BE2C (cell line): ENCODE results near the gene UBE2U.
"Not testable (repeated sequence)": the region's sequence is repeated elsewhere in the genome, so short reads cannot be mapped to it uniquely, and the experiment has no call there.

Experiments
- DNase-seq: peaks from one replicate; pipeline ENCODE4 v3.0.0-alpha.2; 2020
- H3K27me3 ChIP-seq: fragments of 250-450 bp; sonication (Bioruptor Pico); 2 replicates; pipeline ENCODE4 v1.5.1; 2020; ENCODE audit warnings: mild to moderate bottlenecking
- H3K36me3 ChIP-seq: fragments of 250-450 bp; sonication (Bioruptor Pico); 2 replicates; pipeline ENCODE4 v1.5.1; 2020; ENCODE audit warnings: mild to moderate bottlenecking
- H3K4me1 ChIP-seq: fragments of 250-450 bp; sonication (Bioruptor Pico); 2 replicates; pipeline ENCODE4 v1.5.1; 2020
- H3K4me3 ChIP-seq: 2 replicates; pipeline ENCODE4 v1.5.1; 2011; ENCODE audit warnings: low read depth, low read length
- H3K9me3 ChIP-seq: fragments of 250-450 bp; sonication (Bioruptor Pico); 2 replicates; pipeline ENCODE4 v1.5.1; 2020
- CTCF ChIP-seq: IDR thresholded peaks from 2 replicates; pipeline ENCODE4 v1.5.1; 2012; ENCODE audit warnings: mild to moderate bottlenecking, low read depth, low read length

The UBE2U gene

GRCh38 chr1:64236541-64236954 is 33.1 kb downstream of the UBE2U start:
- Histone ChIP-seq H3K9me3 (no peaks in the 10 kb centered on the region), H3K4me3 (no peak overlapping the region), H3K4me1 (no peaks in the 10 kb centered on the region), H3K27me3 (no peaks in the 10 kb centered on the region), H3K36me3 (no peaks in the 10 kb centered on the region)
- no peak for DNase-seq
- TF ChIP-seq CTCF = no peak

- H3K9me3 ChIP-seq, H3K27me3 ChIP-seq, H3K4me3 ChIP-seq, H3K4me1 ChIP-seq, DNase-seq, H3K36me3 ChIP-seq: not testable (repeated sequence)
Observed at GRCh38 chr1:64239519-64239918, 36.1 kb downstream of the UBE2U start.

GRCh38 chr1:64240206-64240605 is 36.8 kb downstream of the UBE2U start:
- peaks cover 8% of the 10 kb centered on the region; the same call in 1 of the 2 replicates for H3K4me1 ChIP-seq
- TF ChIP-seq CTCF = no peak
- no peaks in the 10 kb centered on the region for H3K27me3 ChIP-seq
- H3K36me3 ChIP-seq = no peaks in the 10 kb centered on the region
- no peak for DNase-seq
- no peak overlapping the region for H3K4me3 ChIP-seq
- H3K9me3 ChIP-seq = no peaks in the 10 kb centered on the region

GRCh38 chr1:64241069-64241468 is 37.6 kb downstream of the UBE2U start:
- no peak for TF ChIP-seq CTCF
- DNase-seq = no peak
- peaks cover 8% of the 10 kb centered on the region; the same call in 1 of the 2 replicates for H3K4me1 ChIP-seq
- no peaks in the 10 kb centered on the region for H3K9me3 ChIP-seq
- H3K36me3 ChIP-seq = no peaks in the 10 kb centered on the region
- no peaks in the 10 kb centered on the region for H3K27me3 ChIP-seq
- no peak overlapping the region for H3K4me3 ChIP-seq

GRCh38 chr1:64242895-64243756 is 39.7 kb downstream of the UBE2U start:
- TF ChIP-seq CTCF = peak; percentile 40
- H3K4me3 ChIP-seq = no peak overlapping the region
- no peak for DNase-seq
- no peaks in the 10 kb centered on the region for H3K27me3 ChIP-seq
- peaks cover 8% of the 10 kb centered on the region; the same call in 1 of the 2 replicates for H3K4me1 ChIP-seq
- H3K9me3 ChIP-seq = no peaks in the 10 kb centered on the region
- H3K36me3 ChIP-seq = no peaks in the 10 kb centered on the region

GRCh38 chr1:64243757-64244080 is 40.3 kb downstream of the UBE2U start:
- H3K4me1 ChIP-seq = peaks cover 8% of the 10 kb centered on the region; the same call in 1 of the 2 replicates
- DNase-seq = peak; percentile 19
- no peak for TF ChIP-seq CTCF
- H3K36me3 ChIP-seq = no peaks in the 10 kb centered on the region
- no peaks in the 10 kb centered on the region for H3K9me3 ChIP-seq
- H3K27me3 ChIP-seq = no peaks in the 10 kb centered on the region
- H3K4me3 ChIP-seq = no peak overlapping the region
